SK-N-SH treated with all-trans-retinoic acid at 6 μM for 48 hours (cell line): Measurements from ENCODE around the gene ZFP64.

Experiments
- CREB5 ChIP-seq: fragments of 250-450 bp; sonication (Bioruptor Pico); IDR thresholded peaks from 2 replicates; pipeline ENCODE4 v1.5.1; 2020; ENCODE audit warnings: low read depth, mild to moderate bottlenecking, moderate library complexity
- ESRRG ChIP-seq: fragments of 250-450 bp; sonication (Bioruptor Pico); IDR thresholded peaks from 2 replicates; pipeline ENCODE4 v1.6.1; 2021; ENCODE audit warnings: mild to moderate bottlenecking
- OSR1 ChIP-seq: fragments of 250-450 bp; sonication (Bioruptor Pico); IDR thresholded peaks from 2 replicates; pipeline ENCODE4 v1.8.0; 2022; ENCODE audit warnings: moderate library complexity, mild to moderate bottlenecking, inconsistent platforms
- ZNF8 ChIP-seq: fragments of 450-650 bp; formaldehyde crosslinking; IDR thresholded peaks from 2 replicates; pipeline ENCODE4 v1.5.0; 2020; ENCODE audit warnings: mild to moderate bottlenecking, moderate library complexity

- TF ChIP-seq ZNF8 (CRISPR knock-in tag) (no peak), CREB5 (CRISPR knock-in tag) (no peak), OSR1 (CRISPR knock-in tag) (no peak), ESRRG (CRISPR knock-in tag) (no peak)
Observed at GRCh38 chr20:52118016-52118623, 73.5 kb downstream of the ZFP64 start.
